Lower leg skin (tissue), 3 donors: Measurements from ENCODE around the gene DLGAP1.

Experiments
- POLR2A ChIP-seq, 2 donors: fragments of 450-650 bp; IDR thresholded peaks; one replicate each; pipeline ENCODE4 v1.6.1; 2016 to 2017; ENCODE audit warnings: antibody characterized with exemption in 2 of 2, mild to moderate bottlenecking in 1 of 2, moderate library complexity in 1 of 2
- TF ChIP-seq, protein P1 (sequence below), 3 donors: fragments of 450-650 bp; IDR thresholded peaks; one replicate each; pipeline ENCODE4 v1.5.1; 2016; ENCODE audit warnings: antibody characterized with exemption in 3 of 3, mild to moderate bottlenecking in 3 of 3, moderate library complexity in 2 of 3

DNA sequence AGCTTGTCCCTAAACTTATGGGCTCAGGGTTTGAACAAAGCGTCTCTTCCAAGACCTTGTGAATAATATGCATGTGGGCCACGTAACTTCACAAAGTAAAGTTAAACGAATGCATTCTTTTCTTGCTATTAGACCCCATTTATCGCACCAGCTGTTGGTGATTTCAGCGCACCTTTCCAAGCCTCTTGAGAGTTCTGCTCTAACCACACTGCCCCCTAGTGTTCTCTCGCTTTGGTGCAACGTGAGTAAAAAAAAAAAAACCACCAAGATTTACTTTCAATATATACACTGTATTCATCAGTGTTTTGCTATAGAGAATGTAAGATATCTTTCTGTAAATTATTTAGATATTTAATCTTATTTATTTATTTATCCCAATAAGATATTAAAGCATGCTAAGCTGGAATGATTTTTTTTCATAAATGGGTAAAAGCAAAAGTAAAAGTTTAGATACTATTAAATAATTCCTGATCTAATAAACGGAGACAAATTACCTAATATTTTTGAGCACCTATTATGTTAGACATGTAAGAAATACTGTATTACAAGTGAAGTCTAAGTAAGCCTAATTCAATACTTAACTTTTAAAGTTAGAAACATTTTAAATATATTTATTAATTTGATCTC lies 459.5 kb downstream of the DLGAP1 start:
- TF ChIP-seq, protein P1, sequence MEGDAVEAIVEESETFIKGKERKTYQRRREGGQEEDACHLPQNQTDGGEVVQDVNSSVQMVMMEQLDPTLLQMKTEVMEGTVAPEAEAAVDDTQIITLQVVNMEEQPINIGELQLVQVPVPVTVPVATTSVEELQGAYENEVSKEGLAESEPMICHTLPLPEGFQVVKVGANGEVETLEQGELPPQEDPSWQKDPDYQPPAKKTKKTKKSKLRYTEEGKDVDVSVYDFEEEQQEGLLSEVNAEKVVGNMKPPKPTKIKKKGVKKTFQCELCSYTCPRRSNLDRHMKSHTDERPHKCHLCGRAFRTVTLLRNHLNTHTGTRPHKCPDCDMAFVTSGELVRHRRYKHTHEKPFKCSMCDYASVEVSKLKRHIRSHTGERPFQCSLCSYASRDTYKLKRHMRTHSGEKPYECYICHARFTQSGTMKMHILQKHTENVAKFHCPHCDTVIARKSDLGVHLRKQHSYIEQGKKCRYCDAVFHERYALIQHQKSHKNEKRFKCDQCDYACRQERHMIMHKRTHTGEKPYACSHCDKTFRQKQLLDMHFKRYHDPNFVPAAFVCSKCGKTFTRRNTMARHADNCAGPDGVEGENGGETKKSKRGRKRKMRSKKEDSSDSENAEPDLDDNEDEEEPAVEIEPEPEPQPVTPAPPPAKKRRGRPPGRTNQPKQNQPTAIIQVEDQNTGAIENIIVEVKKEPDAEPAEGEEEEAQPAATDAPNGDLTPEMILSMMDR (IDR thresholded peaks at IDR 0.05), result no peak
- TF ChIP-seq POLR2A (IDR thresholded peaks at IDR 0.05), result no peak
